HS-5 (cell line): ENCODE results near the gene FAM228B.
"Not testable (repeated sequence)": the region's sequence is repeated elsewhere in the genome, so short reads cannot be mapped to it uniquely, and the experiment has no call there.

Experiments
- DNase-seq: peaks from one replicate; pipeline ENCODE4 v3.0.0-alpha.2; 2012; ENCODE audit warnings: low read depth

FAM228B gene

GRCh38 chr2:24123195-24123921, at the start of gene FAM228B, which contains the start of gene PFN4:
Gene FAM228B, plus strand, starts transcription at chr2:24123469. Its CDS starts 893 bp downstream, at chr2:24124362.
Gene PFN4, minus strand, starts transcription at chr2:24123334. Its CDS starts 799 bp downstream, at chr2:24122535.
- no peak for DNase-seq

- no peak for DNase-seq
Observed at GRCh38 chr2:24073816-24074215, 49.5 kb upstream of the FAM228B start.

GRCh38 chr2:24075259-24075658, 48.0 kb upstream of the FAM228B start:
- DNase-seq: no peak

GRCh38 chr2:24075915-24076848, 47.1 kb upstream of the FAM228B start, which contains the start of gene SF3B6:
Gene SF3B6, minus strand, starts transcription at chr2:24076326. Its CDS starts 97 bp downstream, at chr2:24076229.
- peak; percentile 97 for DNase-seq

GRCh38 chr2:24076849-24077534, 46.3 kb upstream of the FAM228B start:
- no peak for DNase-seq

- DNase-seq: no peak
Observed at GRCh38 chr2:24077535-24077877, 45.8 kb upstream of the FAM228B start.

GRCh38 chr2:24077879-24078278, 45.4 kb upstream of the FAM228B start:
- no peak for DNase-seq

- DNase-seq: no peak
Observed at GRCh38 chr2:24080701-24081100, 42.6 kb upstream of the FAM228B start.

- DNase-seq: no peak
Observed at GRCh38 chr2:24082787-24083566, 40.3 kb upstream of the FAM228B start.

- peak; percentile 71 for DNase-seq
Observed at GRCh38 chr2:24083567-24084385, 39.5 kb upstream of the FAM228B start.

- DNase-seq: peak; percentile 64
Observed at GRCh38 chr2:24084386-24085199, 38.7 kb upstream of the FAM228B start, which contains the start of gene TP53I3. Gene TP53I3, minus strand, starts transcription at chr2:24084834. Its CDS starts 508 bp downstream, at chr2:24084326.

GRCh38 chr2:24085200-24085489, 38.1 kb upstream of the FAM228B start:
- DNase-seq: no peak

GRCh38 chr2:24086241-24086640, 37.0 kb upstream of the FAM228B start:
- no peak for DNase-seq

GRCh38 chr2:24087032-24087431, 36.2 kb upstream of the FAM228B start:
- DNase-seq: no peak

GRCh38 chr2:24088821-24089359, 34.4 kb upstream of the FAM228B start:
- no peak for DNase-seq

- not testable (repeated sequence) for DNase-seq
Observed at GRCh38 chr2:24093270-24093669, 30.0 kb upstream of the FAM228B start.

- not testable (repeated sequence) for DNase-seq
Observed at GRCh38 chr2:24095171-24095677, 28.0 kb upstream of the FAM228B start.

- DNase-seq: not testable (repeated sequence)
Observed at GRCh38 chr2:24100732-24101131, 22.5 kb upstream of the FAM228B start.

GRCh38 chr2:24101992-24102391, 21.3 kb upstream of the FAM228B start:
- DNase-seq: no peak
